HG02678 (cell line): ENCODE data around the gene TBC1D32.
A peak's percentile ranks its signal among the peaks of the same experiment; 100 is the strongest.
"Not testable (repeated sequence)": the region's sequence is repeated elsewhere in the genome, so short reads cannot be mapped to it uniquely, and the experiment has no call there.

ENCODE experiments used
- ATAC-seq: cut with Tn5 transposase; IDR thresholded peaks from one replicate; pipeline ENCODE4 v1.9.1; 2021; ENCODE audit warnings: mild to moderate bottlenecking, moderate library complexity; ENCODE audit not compliant: unreplicated experiment

TBC1D32 gene

GRCh38 chr6:121334299-121335086, at the start of gene TBC1D32:
TBC1D32 (minus strand) TSS chr6:121334480; CDS start chr6:121334430, 50 bp downstream.
- peak; percentile 93 for ATAC-seq

GRCh38 chr6:121383478-121383877, 49.2 kb upstream of the TBC1D32 start:
- no peak for ATAC-seq

- ATAC-seq, result no peak
These were observed 48.3 kb upstream of the TBC1D32 start for GRCh38 chr6:121382467-121383121.

- no peak for ATAC-seq
These were observed 42.1 kb upstream of the TBC1D32 start for GRCh38 chr6:121376411-121376810.

- not testable (repeated sequence) for ATAC-seq
These were observed 39.9 kb upstream of the TBC1D32 start for GRCh38 chr6:121374219-121374618.

- no peak for ATAC-seq
These were observed 31.5 kb upstream of the TBC1D32 start for GRCh38 chr6:121365536-121366521.

GRCh38 chr6:121356575-121356974, 22.3 kb upstream of the TBC1D32 start:
- no peak for ATAC-seq

GRCh38 chr6:121354764-121355163, 20.5 kb upstream of the TBC1D32 start:
- ATAC-seq, result no peak

- no peak for ATAC-seq
These were observed 18.7 kb upstream of the TBC1D32 start for GRCh38 chr6:121352941-121353340.

- ATAC-seq, result no peak
These were observed 17.6 kb upstream of the TBC1D32 start for GRCh38 chr6:121351916-121352315.

- ATAC-seq, result no peak
These were observed 15.3 kb upstream of the TBC1D32 start for GRCh38 chr6:121349596-121349995.

GRCh38 chr6:121347484-121347883, 13.2 kb upstream of the TBC1D32 start:
- no peak for ATAC-seq

GRCh38 chr6:121344539-121344938, 10.3 kb upstream of the TBC1D32 start:
- ATAC-seq, result no peak

- no peak for ATAC-seq
These were observed 5.5 kb upstream of the TBC1D32 start for GRCh38 chr6:121339639-121340226.

- no peak for ATAC-seq
These were observed 4.7 kb upstream of the TBC1D32 start for GRCh38 chr6:121338956-121339355.

- ATAC-seq, result no peak
These were observed 4.1 kb upstream of the TBC1D32 start for GRCh38 chr6:121338366-121338765.

GRCh38 chr6:121335087-121336008, 1.1 kb upstream of the TBC1D32 start:
- ATAC-seq, result peak; percentile 5

GRCh38 chr6:121333694-121334093, 586 bp downstream of the TBC1D32 start:
- not testable (repeated sequence) for ATAC-seq

- no peak for ATAC-seq
These were observed 1.1 kb downstream of the TBC1D32 start for GRCh38 chr6:121333196-121333595.

- ATAC-seq, result no peak
These were observed 3.8 kb downstream of the TBC1D32 start for GRCh38 chr6:121330516-121330915.
